ENCODE results near the gene PLEKHG5. TPM values are rescaled to one million over a fixed set of nuclear protein-coding genes. Genes with fewer than 3 reads are reported as not detected.
"Not testable (repeated sequence)": the region's sequence is repeated elsewhere in the genome, so short reads cannot be mapped to it uniquely, and the experiment has no call there.

The PLEKHG5 gene
- total RNA-seq, 1 donor from 2014 or later = 1.9 TPM

GRCh38 chr1:6428453-6428852, 63.0 kb downstream of the PLEKHG5 start:
- peaks cover 25% of the 10 kb centered on the region for H3K27me3 Mint-ChIP-seq
- H3K36me3 Mint-ChIP-seq (ENCODE audit: low read depth); intact Hi-C loops (cut with micrococcal nuclease); DNase-seq; H3K27ac Mint-ChIP-seq; H3K4me1 Mint-ChIP-seq; H3K9me3 Mint-ChIP-seq; H3K4me3 Mint-ChIP-seq: not testable (repeated sequence)

DNA sequence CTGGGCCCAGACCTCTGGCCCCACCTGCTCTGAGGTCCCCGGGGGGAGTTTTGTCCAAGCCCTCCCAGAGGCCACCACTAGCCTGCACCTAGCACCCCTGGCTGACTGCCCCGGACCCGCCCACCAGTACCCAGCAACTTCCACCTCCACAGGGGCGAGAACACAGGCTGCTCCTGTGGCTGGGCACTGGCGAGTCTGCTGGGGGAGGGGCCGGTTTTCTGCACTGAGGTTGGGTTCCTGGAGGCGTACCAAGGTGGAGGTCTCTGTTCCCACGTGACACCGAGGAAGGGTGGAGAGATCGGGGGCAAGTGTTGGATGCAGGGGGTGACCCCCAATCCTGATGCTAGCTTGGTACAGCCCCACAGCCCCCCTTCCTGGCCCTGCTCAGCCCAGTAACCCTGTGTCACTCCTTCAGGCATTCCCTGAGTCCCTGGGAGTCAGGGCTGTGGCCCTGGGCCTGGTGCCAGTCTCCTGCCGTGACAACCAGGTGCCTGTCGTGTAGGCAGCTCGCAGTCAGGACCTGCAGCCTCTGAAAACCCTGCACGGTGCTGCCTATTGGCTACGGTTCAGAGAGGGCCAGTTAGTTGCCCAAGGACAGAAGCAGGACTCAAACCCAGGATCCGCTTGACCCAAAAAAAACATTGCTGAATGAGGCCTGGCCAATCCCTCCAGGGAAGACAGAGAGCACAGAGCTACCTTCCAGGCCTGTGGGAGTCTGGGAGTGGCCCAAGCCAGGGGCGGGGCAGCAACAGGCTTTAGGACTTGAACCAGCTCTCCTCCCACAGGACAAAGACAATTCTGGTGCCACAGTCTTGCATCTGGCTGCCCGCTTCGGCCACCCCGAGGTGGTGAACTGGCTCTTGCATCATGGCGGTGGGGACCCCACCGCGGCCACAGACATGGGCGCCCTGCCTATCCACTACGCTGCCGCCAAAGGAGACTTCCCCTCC, 63.8 kb downstream of the PLEKHG5 start:
- peaks cover 30% of the 10 kb centered on the region for H3K27me3 Mint-ChIP-seq
- H3K27ac Mint-ChIP-seq = no peak overlapping the region
- H3K36me3 Mint-ChIP-seq (ENCODE audit: low read depth) = no peaks in the 10 kb centered on the region
- DNase-seq = no peak
- intact Hi-C loops (cut with micrococcal nuclease) = no loop called here
- no peak overlapping the region for H3K4me3 Mint-ChIP-seq
- H3K4me1 Mint-ChIP-seq = peaks cover 6% of the 10 kb centered on the region
- no peaks in the 10 kb centered on the region for H3K9me3 Mint-ChIP-seq

GRCh38 chr1:6426972-6427350, 64.5 kb downstream of the PLEKHG5 start:
- H3K27ac Mint-ChIP-seq = no peak overlapping the region
- DNase-seq = no peak
- H3K36me3 Mint-ChIP-seq (ENCODE audit: low read depth) = no peaks in the 10 kb centered on the region
- intact Hi-C loops (cut with micrococcal nuclease) = no loop called here
- H3K27me3 Mint-ChIP-seq = peaks cover 34% of the 10 kb centered on the region
- no peaks in the 10 kb centered on the region for H3K9me3 Mint-ChIP-seq
- H3K4me1 Mint-ChIP-seq = peaks cover 6% of the 10 kb centered on the region
- H3K4me3 Mint-ChIP-seq = no peak overlapping the region

- Mint-ChIP-seq H3K4me1 (peaks cover 9% of the 10 kb centered on the region), H3K36me3 (ENCODE audit: low read depth) (no peaks in the 10 kb centered on the region), H3K27ac (no peak overlapping the region), H3K4me3 (no peak overlapping the region), H3K9me3 (no peaks in the 10 kb centered on the region), H3K27me3 (peaks cover 40% of the 10 kb centered on the region)
- DNase-seq = no peak
- intact Hi-C loops (cut with micrococcal nuclease) = no loop called here
These were observed 65.0 kb downstream of the PLEKHG5 start for GRCh38 chr1:6426277-6426971.

DNA sequence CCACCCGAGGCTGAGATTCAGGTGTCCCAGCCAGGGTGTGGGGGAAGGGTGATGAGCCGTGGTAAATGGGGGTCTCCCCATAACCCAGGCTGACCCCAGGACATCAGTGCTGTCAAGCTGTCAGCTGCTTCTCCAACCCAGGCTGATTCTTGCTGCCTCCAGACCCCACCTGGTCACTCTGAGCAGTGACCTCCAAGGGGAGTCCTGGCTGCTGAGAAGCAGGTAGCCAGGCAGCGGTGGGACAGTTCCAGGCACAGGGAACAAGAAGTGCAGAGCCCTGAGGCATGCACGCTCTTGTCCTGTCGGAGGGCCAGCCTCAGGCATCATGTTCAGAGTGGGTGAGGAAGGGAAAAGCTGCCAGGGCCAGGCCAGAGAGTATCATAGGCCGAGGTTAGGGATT, 65.8 kb downstream of the PLEKHG5 start:
- Mint-ChIP-seq H3K27me3 (peaks cover 46% of the 10 kb centered on the region), H3K36me3 (ENCODE audit: low read depth) (no peaks in the 10 kb centered on the region), H3K27ac (no peak overlapping the region), H3K4me3 (no peak overlapping the region), H3K9me3 (no peaks in the 10 kb centered on the region), H3K4me1 (peaks cover 12% of the 10 kb centered on the region)
- intact Hi-C loops (cut with micrococcal nuclease) = no loop called here
- no peak for DNase-seq

DNA sequence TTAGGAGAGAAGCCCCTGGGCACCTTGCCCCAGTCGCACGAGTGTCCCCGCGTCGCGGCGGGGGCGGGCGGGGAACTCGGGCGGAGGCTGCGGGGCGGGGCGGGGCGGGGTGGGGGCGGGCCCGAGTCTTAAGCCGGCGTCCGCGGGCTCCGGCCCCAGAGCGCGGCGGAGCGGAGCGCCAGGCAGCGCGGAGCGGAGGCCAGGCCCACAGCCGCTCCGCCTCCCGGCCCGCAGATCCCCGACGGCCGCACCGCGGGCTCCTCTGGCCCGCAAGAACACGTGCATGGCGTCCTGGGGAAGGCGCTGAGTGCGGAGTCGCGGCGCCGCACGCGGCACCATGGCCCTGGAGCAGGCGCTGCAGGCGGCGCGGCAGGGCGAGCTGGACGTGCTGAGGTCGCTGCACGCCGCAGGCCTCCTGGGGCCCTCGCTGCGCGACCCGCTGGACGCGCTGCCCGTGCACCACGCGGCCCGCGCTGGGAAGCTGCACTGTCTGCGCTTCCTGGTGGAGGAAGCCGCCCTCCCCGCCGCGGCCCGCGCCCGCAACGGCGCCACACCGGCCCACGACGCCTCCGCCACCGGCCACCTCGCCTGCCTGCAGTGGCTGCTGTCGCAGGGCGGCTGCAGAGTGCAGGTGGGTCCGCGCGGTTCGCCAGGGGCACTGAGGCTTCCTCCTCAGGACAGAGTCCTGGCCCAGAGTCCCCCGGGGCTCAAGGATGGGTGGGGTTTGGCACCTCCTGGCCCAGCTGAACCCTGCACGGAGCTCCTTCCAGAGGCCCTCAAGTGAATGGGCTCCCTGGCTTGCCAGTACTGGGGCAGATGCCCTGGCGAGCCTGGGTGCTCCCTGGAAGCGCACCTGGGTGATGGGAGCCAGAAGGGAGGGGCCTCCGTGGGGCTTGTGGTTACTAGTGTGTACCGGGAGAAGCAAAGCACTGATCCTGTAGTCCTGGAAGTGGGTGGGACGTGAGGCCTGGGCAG, 66.6 kb downstream of the PLEKHG5 start, which contains the start of gene ESPN:
Gene ESPN (plus strand): TSS at position 158 of the 975 bp plus-strand sequence. CDS start 180 bp downstream, at position 338.
- DNase-seq = peak; percentile 72
- intact Hi-C loops (cut with micrococcal nuclease) = loop anchor here (5.0 kb wide), 2 partner anchors 37 to 178 kb away; no protein-coding TSS in a partner anchor
- Mint-ChIP-seq H3K9me3 (no peaks in the 10 kb centered on the region), H3K27ac (no peak within 1 kb of the TSS), H3K4me1 (peaks cover 12% of the 10 kb centered on the region), H3K27me3 (peaks cover 47% of the 10 kb centered on the region), H3K4me3 (peak within 1 kb of the TSS; percentile 63), H3K36me3 (ENCODE audit: low read depth) (no peaks in the 10 kb centered on the region)

GRCh38 chr1:6424000-6424565, 67.4 kb downstream of the PLEKHG5 start:
- peaks cover 12% of the 10 kb centered on the region for H3K4me1 Mint-ChIP-seq
- no peaks in the 10 kb centered on the region for H3K36me3 Mint-ChIP-seq (ENCODE audit: low read depth)
- H3K27ac Mint-ChIP-seq = no peak overlapping the region
- intact Hi-C loops (cut with micrococcal nuclease) = loop anchor here (5.0 kb wide), 2 partner anchors 38 to 177 kb away; no protein-coding TSS in a partner anchor
- H3K9me3 Mint-ChIP-seq = no peaks in the 10 kb centered on the region
- no peak for DNase-seq
- H3K27me3 Mint-ChIP-seq = peaks cover 49% of the 10 kb centered on the region
- peak overlapping the region; percentile 63 for H3K4me3 Mint-ChIP-seq

GRCh38 chr1:6423321-6423999, 68.0 kb downstream of the PLEKHG5 start:
- Mint-ChIP-seq H3K27ac (no peak overlapping the region), H3K4me1 (peaks cover 12% of the 10 kb centered on the region), H3K27me3 (peaks cover 50% of the 10 kb centered on the region), H3K36me3 (ENCODE audit: low read depth) (no peaks in the 10 kb centered on the region), H3K9me3 (no peaks in the 10 kb centered on the region), H3K4me3 (peak overlapping the region; percentile 63)
- intact Hi-C loops (cut with micrococcal nuclease) = loop anchor here (5.0 kb wide), 2 partner anchors 39 to 176 kb away; no protein-coding TSS in a partner anchor
- DNase-seq = peak; percentile 92

- intact Hi-C loops (cut with micrococcal nuclease) = loop anchor here (5.0 kb wide), 2 partner anchors 41 to 174 kb away; no protein-coding TSS in a partner anchor
- Mint-ChIP-seq H3K9me3 (no peaks in the 10 kb centered on the region), H3K4me3 (no peak overlapping the region), H3K36me3 (ENCODE audit: low read depth) (no peaks in the 10 kb centered on the region), H3K27me3 (peaks cover 64% of the 10 kb centered on the region), H3K27ac (no peak overlapping the region), H3K4me1 (peaks cover 12% of the 10 kb centered on the region)
- no peak for DNase-seq
These were observed 70.2 kb downstream of the PLEKHG5 start for GRCh38 chr1:6421266-6421665.

DNA sequence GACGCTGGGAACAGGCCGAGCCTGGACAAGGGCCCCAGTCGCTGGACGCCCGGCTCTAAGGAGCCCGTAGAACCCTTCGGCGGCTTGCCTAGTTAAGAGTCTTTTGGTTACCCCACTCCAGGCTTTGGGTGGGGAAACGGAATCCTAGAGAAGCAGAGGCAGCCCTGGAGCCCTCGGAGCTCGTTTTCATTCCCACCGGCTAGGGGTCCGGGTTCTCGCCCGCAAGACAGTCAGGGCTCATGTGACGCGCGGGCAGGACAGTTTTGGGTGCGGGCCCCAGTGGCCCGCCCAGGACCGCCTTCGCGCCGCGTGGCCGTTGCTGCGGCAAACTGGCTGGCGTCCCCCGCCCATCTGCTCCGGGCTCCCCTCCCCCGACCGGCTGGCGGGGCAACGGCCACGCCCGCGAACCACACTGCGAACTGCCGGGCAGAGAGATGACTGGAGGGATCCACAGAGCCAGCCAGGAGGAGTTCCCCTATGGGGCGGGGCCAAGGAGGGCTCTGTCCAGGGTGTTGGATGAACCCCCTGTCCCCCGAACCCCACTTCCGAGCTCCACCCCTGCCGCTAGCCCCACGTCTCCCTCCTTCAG, 70.9 kb downstream of the PLEKHG5 start:
- H3K4me3 Mint-ChIP-seq = peak overlapping the region; percentile 21
- no peak overlapping the region for H3K27ac Mint-ChIP-seq

GRCh38 chr1:6419804-6420453, 71.5 kb downstream of the PLEKHG5 start, which contains the start of gene HES2:
Gene HES2 (minus strand): TSS chr1:6419919. CDS start chr1:6419820, 99 bp downstream.
- Mint-ChIP-seq H3K27ac (no peak within 1 kb of the TSS), H3K4me3 (peak within 1 kb of the TSS; percentile 53), H3K27me3 (peaks cover 67% of the 10 kb centered on the region), H3K9me3 (no peaks in the 10 kb centered on the region), H3K4me1 (peaks cover 12% of the 10 kb centered on the region), H3K36me3 (ENCODE audit: low read depth) (no peaks in the 10 kb centered on the region)
- peak; percentile 74 for DNase-seq
- intact Hi-C loops (cut with micrococcal nuclease) = loop anchor here (5.0 kb wide), 2 partner anchors 42 to 173 kb away; no protein-coding TSS in a partner anchor

More for the DNA sequence above, 70.9 kb downstream of the PLEKHG5 start:
- peaks cover 67% of the 10 kb centered on the region for H3K27me3 Mint-ChIP-seq
- intact Hi-C loops (cut with micrococcal nuclease) = loop anchor here (5.0 kb wide), 2 partner anchors 42 to 173 kb away; no protein-coding TSS in a partner anchor
- H3K9me3 Mint-ChIP-seq = no peaks in the 10 kb centered on the region
- H3K4me1 Mint-ChIP-seq = peaks cover 12% of the 10 kb centered on the region
- DNase-seq = peak; percentile 74
- H3K36me3 Mint-ChIP-seq (ENCODE audit: low read depth) = no peaks in the 10 kb centered on the region

Data from activated CD4-positive, alpha-beta T cell treated with anti-CD3 and anti-CD28 coated beads, Interleukin-2, amount 10 ng/mL, durations not matched to agents 24 days and 14 days (primary cell).